GM12878 (cell line): ENCODE results near the gene PSORS1C1. TPM values are rescaled to one million over a fixed set of nuclear protein-coding genes. Genes with fewer than 3 reads are reported as not detected.

Experiments
- CBFB ChIP-seq: IDR thresholded peaks from 2 replicates; pipeline ENCODE4 v1.6.1; 2016; ENCODE audit warnings: antibody characterized with exemption, low read depth
- CTCF ChIP-seq, 3 experiments: IDR thresholded peaks in 2 of 3; conservative IDR thresholded peaks in 1 of 3; 2 replicates each; pipeline ENCODE4 v1.5.1; 2011; ENCODE audit warnings: low read depth in 3 of 3, low read length in 3 of 3, mild to moderate bottlenecking in 3 of 3, control low read depth in 2 of 3, moderate library complexity in 2 of 3, inconsistent platforms in 1 of 3, mixed read lengths in 1 of 3; ENCODE audit not compliant: control insufficient read depth in 2 of 3, insufficient read depth in 1 of 3; ENCODE audit errors: extremely low read depth in 1 of 3
- DPF2 ChIP-seq: fragments of 450-650 bp; IDR thresholded peaks from 2 replicates; pipeline ENCODE4 v1.6.1; 2017; ENCODE audit warnings: mild to moderate bottlenecking
- MEF2B ChIP-seq: fragments of 450-650 bp; IDR thresholded peaks from 2 replicates; pipeline ENCODE4 v1.6.1; 2018; ENCODE audit warnings: mild to moderate bottlenecking, moderate library complexity; ENCODE audit not compliant: partially characterized antibody, poor library complexity, severe bottlenecking
- MXI1 ChIP-seq: fragments of 150-350 bp; IDR thresholded peaks from 2 replicates; pipeline ENCODE4 v1.6.1; 2011; ENCODE audit warnings: low read depth, mild to moderate bottlenecking, inconsistent platforms, low read length, improper control_type of control experiment
- PKNOX1 ChIP-seq: fragments of 450-650 bp; IDR thresholded peaks from 2 replicates; pipeline ENCODE4 v1.6.1; 2016; ENCODE audit warnings: mild to moderate bottlenecking
- SIN3A ChIP-seq: IDR thresholded peaks from 2 replicates; pipeline ENCODE4 v1.6.1; 2012; ENCODE audit warnings: low read depth, low read length, improper control_type of control experiment
- TBL1XR1 ChIP-seq: IDR thresholded peaks from 2 replicates; pipeline ENCODE4 v1.6.1; 2012; ENCODE audit warnings: low read depth, low read length, improper control_type of control experiment
- polyA plus RNA-seq, 11 experiments: library from polyadenylated mRNA; depleted of rRNA in 4 of 11; unstranded in 6 of 11; stranded (reverse) in 5 of 11; fragments of >200 nt; fragmentation: Nextera tagmentation in 4 of 11; fragmentation: Illumina TruSeq in 1 of 11; extraction: Ambion mirVana in 4 of 11; extraction: Trizol in 1 of 11; gene quantifications; 1 replicate in 1 of 11; 2 replicates in 10 of 11; pipeline versions ENCODE4 v1.2.1 to v1.2.3, GENCODE V29; 2011 to 2016; ENCODE audit warnings: inconsistent platforms in 2 of 11, missing spikeins in 2 of 11, low read depth in 1 of 11
- total RNA-seq, 4 experiments: library from RNA; depleted of rRNA in 3 of 4; stranded (reverse); fragments of >200 nt in 3 of 4; fragmentation: Illumina TruSeq in 1 of 4; extraction: Trizol in 1 of 4; gene quantifications; 2 replicates each; pipeline versions ENCODE4 v1.2.1 to v1.2.3, GENCODE V29; 2013 to 2021
- TF ChIP-seq, protein P1 (sequence below): IDR thresholded peaks from 2 replicates; pipeline ENCODE4 v1.6.1; 2012; ENCODE audit warnings: mild to moderate bottlenecking, low read depth, low read length
- TF ChIP-seq, protein P2 (sequence below): fragments of 150-350 bp; IDR thresholded peaks from 2 replicates; pipeline ENCODE4 v1.6.1; 2014; ENCODE audit warnings: mild to moderate bottlenecking, low read depth, low read length

PSORS1C1 gene
- total and polyA plus RNA-seq, 10 of the 15 experiments (the other 5 are each of a cell fraction or from before 2014, with no cell fraction given), result 0.13 to 1.00 (median 0.20) TPM; not detected in 5

DNA sequence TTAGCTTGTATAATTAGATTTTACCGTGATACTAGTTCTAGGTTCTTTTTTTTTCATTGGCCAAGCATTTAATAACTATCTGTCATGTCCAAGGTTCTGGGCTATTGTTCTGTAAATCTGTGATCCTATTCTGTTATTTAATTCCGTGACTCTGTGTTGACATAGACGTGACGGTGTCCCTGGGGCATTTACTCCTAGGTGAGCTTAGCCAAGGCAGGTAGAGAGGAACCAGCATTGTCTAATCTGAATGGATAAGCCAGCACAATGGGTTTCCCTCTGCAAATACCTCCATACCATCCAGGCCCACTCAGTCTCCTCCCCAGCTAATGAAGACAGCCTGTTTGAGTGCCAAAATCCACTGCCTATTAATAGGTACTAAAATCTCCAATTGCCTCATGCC is 14.5 kb downstream of the PSORS1C1 start (continued):
- TF ChIP-seq, protein P1, sequence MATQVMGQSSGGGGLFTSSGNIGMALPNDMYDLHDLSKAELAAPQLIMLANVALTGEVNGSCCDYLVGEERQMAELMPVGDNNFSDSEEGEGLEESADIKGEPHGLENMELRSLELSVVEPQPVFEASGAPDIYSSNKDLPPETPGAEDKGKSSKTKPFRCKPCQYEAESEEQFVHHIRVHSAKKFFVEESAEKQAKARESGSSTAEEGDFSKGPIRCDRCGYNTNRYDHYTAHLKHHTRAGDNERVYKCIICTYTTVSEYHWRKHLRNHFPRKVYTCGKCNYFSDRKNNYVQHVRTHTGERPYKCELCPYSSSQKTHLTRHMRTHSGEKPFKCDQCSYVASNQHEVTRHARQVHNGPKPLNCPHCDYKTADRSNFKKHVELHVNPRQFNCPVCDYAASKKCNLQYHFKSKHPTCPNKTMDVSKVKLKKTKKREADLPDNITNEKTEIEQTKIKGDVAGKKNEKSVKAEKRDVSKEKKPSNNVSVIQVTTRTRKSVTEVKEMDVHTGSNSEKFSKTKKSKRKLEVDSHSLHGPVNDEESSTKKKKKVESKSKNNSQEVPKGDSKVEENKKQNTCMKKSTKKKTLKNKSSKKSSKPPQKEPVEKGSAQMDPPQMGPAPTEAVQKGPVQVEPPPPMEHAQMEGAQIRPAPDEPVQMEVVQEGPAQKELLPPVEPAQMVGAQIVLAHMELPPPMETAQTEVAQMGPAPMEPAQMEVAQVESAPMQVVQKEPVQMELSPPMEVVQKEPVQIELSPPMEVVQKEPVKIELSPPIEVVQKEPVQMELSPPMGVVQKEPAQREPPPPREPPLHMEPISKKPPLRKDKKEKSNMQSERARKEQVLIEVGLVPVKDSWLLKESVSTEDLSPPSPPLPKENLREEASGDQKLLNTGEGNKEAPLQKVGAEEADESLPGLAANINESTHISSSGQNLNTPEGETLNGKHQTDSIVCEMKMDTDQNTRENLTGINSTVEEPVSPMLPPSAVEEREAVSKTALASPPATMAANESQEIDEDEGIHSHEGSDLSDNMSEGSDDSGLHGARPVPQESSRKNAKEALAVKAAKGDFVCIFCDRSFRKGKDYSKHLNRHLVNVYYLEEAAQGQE, result no peak
- TF ChIP-seq DPF2, result no peak
- no peak for TF ChIP-seq CTCF (IDR thresholded peaks at IDR 0.05 in 2 of 3, conservative IDR thresholded peaks at IDR 0.05 in 1 of 3; ENCODE audit: control insufficient read depth in 2 of 3, extremely low read depth in 1 of 3, insufficient read depth in 1 of 3, low read depth in 3 of 3, low read length in 3 of 3)
- no peak for TF ChIP-seq PKNOX1
- no peak for TF ChIP-seq TBL1XR1
- no peak for TF ChIP-seq SIN3A
- no peak for TF ChIP-seq MXI1
- TF ChIP-seq, protein P2, sequence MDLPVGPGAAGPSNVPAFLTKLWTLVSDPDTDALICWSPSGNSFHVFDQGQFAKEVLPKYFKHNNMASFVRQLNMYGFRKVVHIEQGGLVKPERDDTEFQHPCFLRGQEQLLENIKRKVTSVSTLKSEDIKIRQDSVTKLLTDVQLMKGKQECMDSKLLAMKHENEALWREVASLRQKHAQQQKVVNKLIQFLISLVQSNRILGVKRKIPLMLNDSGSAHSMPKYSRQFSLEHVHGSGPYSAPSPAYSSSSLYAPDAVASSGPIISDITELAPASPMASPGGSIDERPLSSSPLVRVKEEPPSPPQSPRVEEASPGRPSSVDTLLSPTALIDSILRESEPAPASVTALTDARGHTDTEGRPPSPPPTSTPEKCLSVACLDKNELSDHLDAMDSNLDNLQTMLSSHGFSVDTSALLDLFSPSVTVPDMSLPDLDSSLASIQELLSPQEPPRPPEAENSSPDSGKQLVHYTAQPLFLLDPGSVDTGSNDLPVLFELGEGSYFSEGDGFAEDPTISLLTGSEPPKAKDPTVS, result no peak
- no peak for TF ChIP-seq MEF2B
- TF ChIP-seq CBFB, result no peak
